Measurements from ENCODE around the gene ZFP36L2. TPM values are rescaled to one million over a fixed set of nuclear protein-coding genes. Genes with fewer than 3 reads are reported as not detected.
A peak's percentile ranks its signal among the peaks of the same experiment; 100 is the strongest.

ZFP36L2 gene
- total and polyA plus RNA-seq, 9 donors: 115 to 369 (median 232) TPM

- Histone ChIP-seq H3K36me3 (no peaks in the 10 kb centered on the region), H3K4me3 (no peak overlapping the region), H3K4me1 (ENCODE audit: insufficient read depth) (peaks cover 10% of the 10 kb centered on the region), H3K9me3 (no peaks in the 10 kb centered on the region), H3K27me3 (no peaks in the 10 kb centered on the region), H3K27ac (no peak overlapping the region)
- 84 to 86% (median 85%) methylated on average over 7 to 9 of the region's 9 CpGs for WGBS, 3 donors
- intact Hi-C loops (cut with DNase I): loop anchor here in 2 of 4 donors (5.0 to 10.0 kb wide), 4 partner anchors 249 to 406 kb away; no protein-coding TSS in a partner anchor
- DNase-seq: peak in 1 of 5 donors; percentile 15
- TF ChIP-seq POLR2A (IDR thresholded peaks at IDR 0.05) (no peak), EP300 (IDR thresholded peaks at IDR 0.05) (no peak)
- TF ChIP-seq, protein P1, sequence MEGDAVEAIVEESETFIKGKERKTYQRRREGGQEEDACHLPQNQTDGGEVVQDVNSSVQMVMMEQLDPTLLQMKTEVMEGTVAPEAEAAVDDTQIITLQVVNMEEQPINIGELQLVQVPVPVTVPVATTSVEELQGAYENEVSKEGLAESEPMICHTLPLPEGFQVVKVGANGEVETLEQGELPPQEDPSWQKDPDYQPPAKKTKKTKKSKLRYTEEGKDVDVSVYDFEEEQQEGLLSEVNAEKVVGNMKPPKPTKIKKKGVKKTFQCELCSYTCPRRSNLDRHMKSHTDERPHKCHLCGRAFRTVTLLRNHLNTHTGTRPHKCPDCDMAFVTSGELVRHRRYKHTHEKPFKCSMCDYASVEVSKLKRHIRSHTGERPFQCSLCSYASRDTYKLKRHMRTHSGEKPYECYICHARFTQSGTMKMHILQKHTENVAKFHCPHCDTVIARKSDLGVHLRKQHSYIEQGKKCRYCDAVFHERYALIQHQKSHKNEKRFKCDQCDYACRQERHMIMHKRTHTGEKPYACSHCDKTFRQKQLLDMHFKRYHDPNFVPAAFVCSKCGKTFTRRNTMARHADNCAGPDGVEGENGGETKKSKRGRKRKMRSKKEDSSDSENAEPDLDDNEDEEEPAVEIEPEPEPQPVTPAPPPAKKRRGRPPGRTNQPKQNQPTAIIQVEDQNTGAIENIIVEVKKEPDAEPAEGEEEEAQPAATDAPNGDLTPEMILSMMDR (IDR thresholded peaks at IDR 0.05): no peak
These were observed 7.1 kb upstream of the ZFP36L2 start for GRCh38 chr2:43233218-43234212.

- no peaks in the 10 kb centered on the region for H3K9me3 ChIP-seq
- intact Hi-C loops (cut with DNase I): loop anchor here in 2 of 4 donors (5.0 to 10.0 kb wide), 4 partner anchors 251 to 404 kb away; no protein-coding TSS in a partner anchor
- DNase-seq: no peak
- WGBS, 3 donors: 80 to 86% (median 81%) methylated on average over 7 of the region's 7 CpGs
- peaks cover 16% of the 10 kb centered on the region for H3K4me1 ChIP-seq (ENCODE audit: insufficient read depth)
- no peak overlapping the region for H3K4me3 ChIP-seq
- H3K36me3 ChIP-seq: no peaks in the 10 kb centered on the region
- no peaks in the 10 kb centered on the region for H3K27me3 ChIP-seq
- no peak for TF ChIP-seq EP300 (IDR thresholded peaks at IDR 0.05)
- TF ChIP-seq POLR2A (IDR thresholded peaks at IDR 0.05): no peak
- TF ChIP-seq, protein P1 (IDR thresholded peaks at IDR 0.05): no peak
- peak overlapping the region in 1 of 2 donors; percentile 48 for H3K27ac ChIP-seq
These were observed 4.8 kb upstream of the ZFP36L2 start for GRCh38 chr2:43230951-43231827.

DNA sequence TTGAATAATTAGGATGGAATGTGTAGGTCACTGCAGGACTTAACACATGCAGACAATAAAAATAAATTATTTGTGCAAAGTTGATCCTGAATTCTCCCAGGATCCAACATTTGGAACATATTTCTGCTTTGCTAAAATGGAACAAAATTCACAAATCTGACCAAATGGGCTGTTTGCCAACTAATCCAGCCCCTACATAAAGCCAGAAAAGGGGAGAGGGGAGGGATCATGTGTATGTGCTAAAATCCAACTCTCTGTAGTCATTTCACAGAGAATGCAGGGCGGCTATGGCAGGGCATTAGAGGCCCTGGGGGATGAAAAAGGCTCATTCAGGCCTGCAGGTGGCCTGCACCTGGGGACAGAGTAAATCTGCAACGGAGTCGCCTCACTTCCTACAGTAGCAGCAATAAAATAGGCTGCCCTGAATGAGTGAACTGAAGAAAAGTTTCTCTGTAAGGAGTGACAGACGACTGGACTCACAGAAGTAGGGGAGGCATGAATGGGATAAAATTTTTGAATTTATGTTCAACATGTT lies 4.0 kb upstream of the ZFP36L2 start:
- Histone ChIP-seq H3K4me1 (ENCODE audit: insufficient read depth) (peaks cover 16% of the 10 kb centered on the region), H3K4me3 (no peak overlapping the region), H3K9me3 (no peaks in the 10 kb centered on the region), H3K36me3 (no peaks in the 10 kb centered on the region), H3K27ac (no peak overlapping the region), H3K27me3 (no peaks in the 10 kb centered on the region)
- WGBS, 3 donors: 84 to 86% (median 84%) methylated on average over 4 of the region's 4 CpGs
- intact Hi-C loops (cut with DNase I): loop anchor here in 2 of 4 donors (5.0 to 10.0 kb wide), 4 partner anchors 252 to 403 kb away; no protein-coding TSS in a partner anchor
- TF ChIP-seq, protein P1 (IDR thresholded peaks at IDR 0.05): no peak
- no peak for TF ChIP-seq POLR2A (IDR thresholded peaks at IDR 0.05)
- TF ChIP-seq EP300 (IDR thresholded peaks at IDR 0.05): no peak
- no peak for DNase-seq
